Stimulated activated CD4-positive, alpha-beta T cell treated with anti-CD3 and anti-CD28 coated beads, Interleukin-15, amount 100 ng/mL, for 48 hours (primary cell): ENCODE measurements around the gene PHB1.

Experiments used
- DNase-seq, 2 donors: peaks; one replicate each; pipeline ENCODE4 v3.0.0-alpha.2; 2020; ENCODE audit warnings: low read depth in 2 of 2

PHB1 gene

DNA sequence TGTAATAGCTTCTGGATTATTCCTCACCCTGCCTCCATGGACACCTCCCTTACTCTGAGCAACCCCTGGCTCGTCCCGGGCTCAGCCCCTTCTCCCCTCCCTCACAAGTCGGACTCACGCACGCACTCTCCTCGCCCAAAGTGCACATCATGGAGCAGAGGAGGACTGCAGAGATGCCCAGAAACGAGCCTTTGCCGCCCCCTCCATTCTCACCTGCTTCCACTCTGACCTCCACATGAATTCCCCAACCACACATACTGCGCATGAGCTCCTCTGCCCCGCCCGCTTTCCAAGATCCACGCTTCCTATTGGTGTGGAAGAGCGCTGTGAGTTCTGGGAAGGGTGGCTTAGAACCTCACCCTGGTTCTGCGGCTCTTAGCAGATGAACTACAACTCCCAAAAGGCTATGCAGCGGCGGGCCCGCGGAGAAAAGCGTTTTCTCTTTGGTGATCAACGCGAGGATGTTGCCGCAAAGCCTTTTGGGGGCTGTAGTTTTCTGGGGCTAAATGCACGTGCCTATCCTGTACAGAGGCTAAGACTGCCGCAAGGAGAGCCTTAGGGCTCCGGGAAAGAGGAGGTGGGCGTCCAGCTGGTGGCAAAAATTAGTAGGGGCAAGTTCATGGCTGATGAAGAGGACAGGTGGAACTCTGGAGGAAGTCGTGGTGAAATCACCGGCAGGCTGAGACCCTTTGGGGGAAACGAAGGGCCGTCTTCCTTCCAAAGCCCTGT lies at the start of gene PHB1:
PHB1 (minus strand) TSS at position 261 of the 729 bp plus-strand sequence. CDS start 1,618 bp downstream, outside the sequence.
- peak; percentile 93 to 94 for DNase-seq

DNA sequence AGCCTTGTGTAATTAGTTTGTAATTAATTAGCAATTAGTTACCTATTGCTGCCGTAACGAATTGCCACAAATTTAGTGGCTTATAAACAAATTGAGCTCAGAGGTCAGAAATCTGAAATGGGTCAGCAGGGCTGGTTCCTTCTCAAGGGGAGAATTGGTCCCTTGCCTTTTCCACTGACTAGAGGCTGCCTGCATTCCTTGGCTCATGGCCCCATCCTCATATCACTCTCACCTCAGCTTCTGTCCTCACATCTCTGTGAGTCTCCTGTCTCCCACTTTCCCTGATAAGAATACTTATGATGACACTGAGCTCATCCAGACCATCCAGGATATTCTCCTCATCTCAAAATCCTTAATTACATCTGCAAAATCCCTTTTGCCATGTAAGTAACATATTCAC lies 49.4 kb upstream of the PHB1 start:
- no peak for DNase-seq

DNA sequence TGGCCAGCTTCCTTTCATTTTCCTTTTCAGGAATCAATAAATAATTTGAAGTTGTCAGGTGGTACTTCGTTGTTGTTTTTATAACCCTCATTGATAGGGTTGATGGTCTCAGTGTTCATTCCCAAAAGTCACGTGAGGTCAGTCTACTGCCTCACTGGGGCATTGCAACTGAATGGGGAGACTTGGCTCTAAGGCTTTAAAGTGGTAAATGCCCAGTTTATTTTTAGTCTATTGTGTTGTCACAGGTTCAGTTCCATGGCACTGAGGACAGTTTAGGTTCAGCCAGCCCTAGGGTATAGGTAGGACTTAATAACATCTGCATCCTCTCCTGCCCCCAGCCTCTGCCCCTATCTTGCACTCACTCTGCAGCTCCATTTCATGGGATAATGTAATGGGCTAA lies 46.9 kb upstream of the PHB1 start:
- no peak for DNase-seq

DNA sequence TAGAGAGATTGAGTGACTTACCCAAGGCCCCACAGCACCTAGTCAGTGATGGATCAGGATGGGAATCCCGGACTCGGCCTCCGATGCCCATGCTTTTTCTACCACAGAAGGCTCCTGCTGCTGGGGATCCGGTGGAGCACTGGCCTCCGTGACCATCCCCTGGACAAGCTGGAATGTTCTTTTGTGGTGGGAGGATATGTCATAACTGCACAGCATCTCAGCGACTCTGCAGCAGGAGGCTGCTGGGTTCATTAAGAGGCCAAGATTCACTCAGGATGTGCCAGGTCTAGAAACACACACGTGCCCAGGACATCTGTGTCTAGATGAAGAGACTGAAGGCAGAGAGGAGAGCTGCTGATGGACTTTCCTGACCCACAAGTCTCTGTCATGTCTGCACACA lies 45.7 kb upstream of the PHB1 start:
- DNase-seq: no peak

DNA sequence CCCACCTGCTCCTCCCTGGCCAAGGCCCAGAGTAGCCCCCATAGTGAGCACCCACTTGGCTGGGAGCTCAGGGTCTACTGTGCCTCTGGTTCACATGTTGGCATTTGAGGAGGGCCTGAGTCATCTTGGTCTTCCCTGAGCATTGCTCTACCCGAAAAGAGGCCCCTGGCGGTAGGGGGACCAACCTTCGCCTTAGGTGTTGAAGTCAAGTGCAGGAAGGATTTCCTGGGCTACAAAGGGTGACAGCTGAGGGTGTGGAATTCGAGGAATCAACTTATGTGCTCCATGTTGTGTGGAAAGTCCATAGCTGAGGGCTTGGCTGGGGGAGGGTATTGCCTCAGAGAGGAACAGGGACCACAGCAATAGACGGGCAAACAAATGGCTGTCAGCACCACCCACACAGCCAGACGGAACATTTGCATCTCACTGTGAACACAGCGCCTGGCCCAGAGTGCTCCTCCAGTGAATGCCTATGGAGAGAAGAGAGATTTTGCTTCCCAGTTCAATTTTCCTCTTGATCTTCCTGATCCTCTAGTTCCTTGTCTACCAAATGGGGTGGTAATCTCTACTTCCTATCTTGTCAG lies 44.8 kb upstream of the PHB1 start:
- DNase-seq: no peak

DNA sequence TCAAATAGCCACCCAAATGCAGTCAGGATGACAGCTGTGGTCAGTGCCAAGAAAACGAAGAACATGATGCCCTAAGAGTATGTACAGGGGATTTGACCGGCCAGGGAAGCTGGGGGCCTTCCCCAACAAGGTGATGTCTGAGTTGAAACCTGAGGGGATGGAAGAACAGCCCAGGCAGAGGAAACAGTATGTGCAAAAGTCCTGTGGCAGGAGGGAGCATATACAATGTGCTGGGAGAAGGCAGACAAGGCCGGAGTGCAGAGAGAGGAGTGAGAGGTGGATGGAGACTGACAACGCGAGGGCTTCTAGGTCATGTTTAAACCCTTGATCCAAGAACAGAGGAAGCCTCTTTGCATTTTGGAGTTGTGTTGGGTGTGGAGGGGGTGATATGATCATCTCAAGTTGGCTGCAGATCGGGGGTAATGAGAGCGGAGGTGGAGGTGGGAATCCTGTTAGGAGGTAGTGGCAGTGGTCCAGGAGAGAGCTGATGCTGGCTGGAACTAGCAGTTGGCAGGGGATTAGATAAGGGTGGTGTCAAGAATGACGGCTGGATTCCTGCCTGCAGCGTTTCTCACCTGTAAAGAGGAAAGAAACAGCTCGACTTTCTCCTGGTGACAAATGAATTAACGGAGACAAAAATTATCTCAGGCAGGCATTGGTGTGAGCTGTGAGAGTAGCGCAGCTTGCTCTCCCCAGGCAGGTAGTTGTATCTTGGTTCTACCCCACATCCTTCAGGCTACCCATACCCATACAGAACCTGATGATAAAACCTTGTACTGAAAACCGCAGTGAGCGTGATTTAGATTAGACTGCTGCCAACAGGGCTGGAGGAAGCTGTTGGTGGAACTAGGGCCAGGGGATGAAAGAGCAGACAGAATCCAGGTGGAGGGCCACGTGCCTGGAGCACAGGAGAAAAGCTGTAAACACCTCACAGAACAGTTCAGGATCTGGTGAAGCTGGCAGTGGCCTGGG lies 43.2 kb upstream of the PHB1 start:
- no peak for DNase-seq

DNA sequence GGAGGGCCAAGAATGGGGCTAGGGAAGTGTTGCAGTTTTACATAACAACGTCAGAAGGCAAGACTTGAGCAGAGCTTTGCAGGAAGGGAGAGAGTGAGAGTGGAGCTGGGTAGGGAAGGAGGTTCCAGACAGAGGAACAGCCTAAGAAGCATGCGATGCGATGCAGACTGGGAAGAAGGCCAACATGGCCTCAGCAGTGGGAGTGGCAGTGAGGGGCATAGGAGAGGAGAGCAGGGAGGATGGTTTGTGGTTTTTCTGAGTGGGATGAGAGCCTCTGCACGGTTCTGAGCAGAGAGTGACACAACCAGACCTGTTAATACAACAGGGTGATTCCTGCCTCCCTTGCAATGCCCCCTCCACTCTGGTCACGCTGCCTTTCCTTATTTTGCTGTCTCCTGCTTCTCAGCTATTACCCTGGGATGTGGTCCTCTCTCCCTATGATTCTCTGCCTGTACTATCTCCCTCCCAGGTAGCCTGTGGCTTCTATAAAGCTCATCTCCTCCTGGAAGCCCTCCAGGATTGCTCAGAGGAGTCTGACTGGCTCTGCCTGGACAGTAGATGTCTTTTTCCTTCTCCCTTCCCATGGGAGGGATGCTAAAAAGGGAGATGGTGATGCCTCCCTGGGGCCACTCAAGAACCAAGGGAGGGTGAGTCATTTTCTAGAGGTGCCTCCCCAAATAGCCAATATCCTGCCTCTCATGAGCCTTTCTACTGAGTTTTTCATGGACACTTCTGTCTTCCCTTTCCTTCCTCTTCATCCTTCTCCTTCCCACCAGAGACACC lies 41.7 kb upstream of the PHB1 start:
- no peak for DNase-seq

DNA sequence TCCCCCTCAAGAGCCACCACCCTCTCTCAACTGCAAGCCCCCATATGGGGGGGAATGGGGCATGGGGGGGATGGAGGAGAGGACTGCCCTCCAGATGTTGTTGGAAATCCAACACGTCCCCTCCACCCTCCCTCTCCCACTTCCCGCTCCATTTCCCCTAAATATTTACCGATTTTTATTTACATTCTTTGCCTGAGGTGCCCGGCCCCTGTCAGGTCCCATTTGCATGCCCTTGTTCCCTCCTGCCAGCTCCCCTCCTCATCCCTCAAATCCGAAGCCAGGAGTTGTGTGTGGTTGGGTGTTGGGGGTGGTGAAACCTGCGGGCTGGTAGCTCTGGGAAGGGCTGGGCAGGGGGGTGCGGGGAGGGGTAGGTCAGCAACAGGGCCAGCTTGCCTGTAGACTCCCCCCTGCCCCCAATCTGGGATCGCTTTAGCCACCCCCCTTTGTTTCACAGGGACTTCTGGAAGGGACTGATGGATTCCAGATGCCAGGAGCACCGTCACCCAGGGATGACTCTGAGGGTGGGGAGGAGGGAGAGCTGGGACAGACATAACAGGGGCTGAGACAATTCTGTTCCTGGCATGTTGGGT lies 40.7 kb upstream of the PHB1 start:
- no peak for DNase-seq

DNA sequence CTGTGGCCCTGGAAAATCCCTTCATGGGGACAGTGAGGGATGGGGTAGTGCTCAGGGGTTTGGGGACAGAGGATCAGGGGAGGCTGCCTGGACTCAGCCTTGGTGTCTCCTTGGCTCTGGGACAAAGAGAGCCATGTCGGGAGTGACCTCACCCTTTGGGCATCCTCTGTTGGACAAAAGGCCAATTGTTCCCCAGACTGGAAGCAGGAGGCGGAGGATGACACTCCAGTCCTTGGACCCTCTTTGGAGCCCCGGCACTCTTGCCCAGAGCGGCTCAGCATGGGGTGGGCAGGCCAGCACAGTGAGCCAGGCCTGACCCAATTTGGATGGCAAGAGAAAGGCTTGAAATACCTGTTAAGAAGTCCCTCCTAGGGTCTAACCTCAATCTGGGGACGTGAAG lies 39.4 kb upstream of the PHB1 start:
- DNase-seq: no peak

DNA sequence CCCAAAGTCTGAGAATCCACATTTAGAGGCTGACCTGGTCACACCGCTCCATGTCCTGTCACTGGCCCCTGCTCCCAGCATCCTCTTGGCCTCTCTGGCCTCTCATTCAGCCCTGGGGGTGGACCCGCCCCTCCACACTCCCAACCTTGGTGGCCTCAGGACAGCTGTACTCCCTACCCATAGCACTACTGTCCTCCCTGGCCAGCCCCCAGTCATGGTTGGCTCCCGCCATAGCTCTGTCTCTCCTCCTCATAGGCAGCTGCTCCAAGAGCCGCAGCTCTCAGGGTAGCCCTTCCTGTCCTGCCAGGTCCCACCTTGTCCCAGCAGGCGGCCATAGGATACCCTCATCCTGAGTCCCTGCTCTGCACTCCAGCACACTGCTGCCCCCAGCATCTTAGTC lies 38.0 kb upstream of the PHB1 start:
- no peak for DNase-seq

DNA sequence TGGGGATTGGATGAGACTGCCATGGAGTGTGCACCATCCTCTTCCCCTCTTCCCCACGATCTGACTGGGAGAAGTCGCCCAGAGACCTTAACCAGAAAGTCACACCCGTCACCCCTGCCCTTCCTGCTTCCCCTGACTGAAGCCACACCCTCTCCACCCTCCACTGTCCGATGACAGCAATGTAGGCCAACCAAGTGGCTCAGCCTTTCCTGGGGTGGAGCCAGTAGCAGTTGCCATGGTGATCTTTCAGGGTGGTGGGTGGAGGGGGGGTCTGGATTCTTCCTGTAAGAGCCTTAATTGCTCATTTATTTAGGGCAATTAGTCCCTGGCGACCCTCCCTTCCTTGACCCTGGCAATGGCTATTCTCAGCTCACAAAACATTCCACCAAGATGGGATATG lies 37.5 kb upstream of the PHB1 start:
- DNase-seq: no peak

DNA sequence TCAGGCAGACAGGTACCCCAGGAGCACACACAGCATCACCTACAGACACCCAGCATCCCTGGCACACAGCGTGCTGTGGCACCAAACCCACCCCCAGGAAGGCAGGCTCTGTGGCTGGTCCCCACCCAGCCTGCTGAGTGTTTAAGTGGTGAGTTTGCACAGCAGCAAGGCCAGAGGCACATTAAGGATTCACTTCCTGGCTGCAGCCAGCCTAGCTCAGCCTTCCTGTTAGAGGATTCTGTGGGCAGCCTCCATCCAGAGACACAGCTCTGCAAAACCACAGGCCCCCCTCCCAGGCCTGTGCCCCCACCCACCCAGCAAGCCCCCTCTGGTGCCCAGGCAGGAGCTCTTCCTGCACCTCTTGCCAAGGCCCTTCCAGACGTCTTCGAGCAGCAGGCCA lies 36.1 kb upstream of the PHB1 start:
- DNase-seq: no peak

DNA sequence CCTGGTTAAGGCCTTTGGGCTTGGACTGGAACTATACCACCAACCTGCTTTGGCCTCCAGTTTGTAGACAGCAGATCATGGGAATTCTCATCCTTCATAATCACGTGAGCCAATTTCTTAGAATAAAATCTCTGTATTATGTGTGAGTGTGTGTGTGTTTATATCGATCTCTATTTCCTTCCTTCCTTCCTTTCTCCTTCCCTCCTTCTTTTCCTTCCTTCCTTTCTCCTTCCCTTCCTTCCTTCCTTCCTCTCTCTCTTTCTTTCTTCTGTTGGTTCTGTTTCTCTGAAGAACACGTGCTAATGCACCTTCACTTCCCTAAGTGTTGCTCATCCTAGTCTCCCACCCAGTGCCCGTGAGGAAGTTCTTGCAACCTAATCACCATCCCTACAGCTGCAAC lies 35.5 kb upstream of the PHB1 start:
- no peak for DNase-seq

DNA sequence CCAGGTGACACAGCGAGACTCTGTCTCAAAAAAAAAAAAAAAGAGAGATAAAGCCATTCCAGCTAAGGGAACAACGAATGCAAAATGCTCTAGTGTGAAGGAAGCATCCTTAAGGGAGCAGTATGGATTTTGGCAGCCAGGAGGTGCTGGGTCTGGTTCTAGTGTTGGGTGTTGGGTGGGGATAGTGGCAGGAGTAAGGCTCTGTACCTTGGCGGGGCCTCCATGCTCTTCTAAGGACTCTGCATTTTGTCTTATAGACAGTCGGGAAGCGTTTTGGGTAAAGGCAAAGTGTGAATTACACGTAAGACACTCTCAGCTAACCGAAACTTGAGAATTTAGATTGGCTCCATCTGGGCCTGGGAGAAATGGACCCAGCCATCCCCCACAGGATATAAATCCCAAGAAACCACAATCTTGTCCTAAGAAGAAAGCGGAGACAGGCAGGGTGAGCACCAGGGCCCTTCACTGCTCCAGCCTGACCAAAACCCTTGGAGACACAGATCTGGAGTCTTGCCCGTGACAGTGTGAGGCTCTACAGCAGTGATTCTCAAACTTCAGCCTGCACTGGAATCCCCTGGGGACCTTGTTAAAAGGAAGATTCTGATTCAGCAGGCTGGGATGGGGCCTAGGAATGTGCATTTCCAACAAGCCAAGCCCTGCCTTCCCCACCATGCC lies 33.1 kb upstream of the PHB1 start:
- no peak for DNase-seq

DNA sequence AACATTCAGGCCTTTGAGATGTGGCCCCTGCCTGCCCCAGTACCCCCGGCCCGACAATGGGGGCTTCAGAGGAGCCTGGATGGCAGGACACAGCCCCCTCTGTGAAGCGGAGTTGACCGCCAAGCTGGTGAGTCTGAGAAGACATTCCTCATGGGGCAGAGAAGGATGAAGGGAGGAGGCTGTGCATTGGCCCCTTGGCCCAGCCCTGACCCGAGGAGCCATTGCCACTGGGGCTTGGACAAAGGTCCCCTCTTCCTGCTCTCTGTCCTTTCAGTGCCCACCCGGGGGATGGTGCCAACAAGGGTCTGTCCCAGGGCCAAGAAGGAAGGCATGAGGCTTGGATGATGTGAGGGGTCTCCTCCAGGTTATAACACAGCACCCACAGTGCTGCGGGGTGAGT lies 30.9 kb upstream of the PHB1 start:
- no peak for DNase-seq

DNA sequence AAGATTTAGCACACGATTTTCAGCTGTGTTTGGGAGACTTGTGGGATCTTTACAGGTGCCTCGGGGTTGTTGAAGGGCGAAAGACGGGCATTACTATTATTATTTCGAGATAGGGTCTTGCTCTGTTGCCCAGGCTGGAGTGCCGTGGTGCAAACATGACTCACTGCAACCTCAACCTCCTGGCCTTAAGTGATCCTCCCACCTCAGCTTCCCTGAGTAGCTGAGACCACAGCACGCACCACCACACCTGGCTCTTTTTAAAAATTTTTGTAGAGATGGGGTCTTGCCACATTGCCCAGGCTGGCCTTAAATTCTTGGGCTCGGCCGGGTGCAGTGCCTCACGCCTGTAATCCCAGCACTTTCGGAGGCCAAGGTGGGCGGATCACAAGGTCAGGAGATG lies 29.7 kb upstream of the PHB1 start:
- DNase-seq: no peak

DNA sequence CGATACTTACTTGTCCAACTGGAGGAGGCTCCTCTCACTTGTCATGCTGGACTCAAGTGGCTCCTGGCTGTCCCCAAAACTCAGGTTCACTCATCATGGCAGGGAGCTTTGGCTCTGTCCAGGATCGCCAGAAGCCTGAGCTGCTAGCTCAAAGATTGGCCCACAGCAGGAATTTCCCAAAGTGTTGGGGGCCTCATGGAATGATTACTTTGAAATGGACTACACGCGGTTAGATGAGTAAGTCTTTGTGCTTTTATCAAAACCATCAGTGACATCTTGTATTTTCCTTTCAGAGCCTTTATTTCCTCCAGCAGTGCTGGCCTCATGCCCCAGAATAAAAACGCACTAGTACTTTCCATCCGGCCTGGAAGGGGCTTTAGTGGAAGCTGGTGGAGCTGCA lies 29.2 kb upstream of the PHB1 start:
- no peak for DNase-seq

DNA sequence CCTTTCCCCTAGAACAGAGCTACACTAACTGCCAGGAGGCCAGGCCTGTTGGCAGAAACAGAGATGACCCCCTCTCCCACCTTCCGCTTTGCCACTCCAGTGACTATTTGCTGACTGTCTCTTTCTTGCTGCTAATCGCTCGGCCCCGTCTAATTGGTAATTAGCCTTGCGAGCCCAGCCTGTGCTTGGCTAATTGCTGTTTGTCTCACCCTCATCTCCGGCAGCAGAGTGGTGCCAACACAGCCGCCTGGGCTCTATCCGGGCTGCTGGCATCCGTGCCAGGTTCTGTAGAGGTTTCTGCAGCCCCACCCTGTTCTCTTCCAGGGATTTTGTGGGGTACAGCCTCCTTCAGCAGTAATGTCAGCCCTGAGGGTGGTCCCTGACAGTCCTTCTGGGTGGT lies 27.4 kb upstream of the PHB1 start:
- DNase-seq: no peak

DNA sequence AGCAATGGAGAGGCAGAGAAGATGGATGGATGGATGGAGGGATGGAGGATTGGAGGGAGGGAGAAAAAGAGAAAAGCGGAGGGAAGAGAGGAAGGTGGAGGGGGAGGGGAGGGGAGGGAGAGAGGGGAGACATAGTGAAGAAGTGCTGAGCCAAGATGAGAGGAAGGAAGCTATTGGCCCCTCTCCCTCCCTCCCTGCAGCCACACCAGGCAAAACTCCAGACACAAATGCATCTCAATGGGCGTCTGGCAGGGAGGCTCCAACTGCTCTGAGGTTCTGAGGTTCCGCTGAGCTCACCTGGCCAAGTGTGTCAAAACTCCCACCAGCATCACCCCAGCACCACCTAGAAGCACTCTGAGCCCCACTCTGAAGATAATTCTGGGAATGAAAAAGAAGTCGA lies 26.9 kb upstream of the PHB1 start:
- no peak for DNase-seq

DNA sequence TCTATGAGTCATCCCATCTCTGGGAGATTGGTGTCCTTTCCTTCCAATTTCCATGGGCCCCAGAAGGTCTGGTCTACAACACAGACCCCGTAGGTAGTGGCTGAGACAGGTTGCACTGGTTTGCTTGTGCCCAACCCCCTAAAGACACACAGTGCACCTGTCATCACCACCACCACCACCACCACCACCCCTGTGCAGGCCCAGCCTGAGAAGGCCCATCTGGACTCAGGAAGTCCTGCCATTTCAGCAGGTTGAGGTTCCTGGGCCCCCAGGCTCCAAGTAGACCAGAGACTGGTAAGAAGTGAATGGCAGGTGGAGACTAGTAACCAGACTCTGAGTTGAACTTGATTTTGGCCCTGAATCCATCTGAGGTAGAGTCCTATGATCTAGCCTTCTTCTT lies 25.9 kb upstream of the PHB1 start:
- DNase-seq: no peak
